Caco-2 (cell line): Measurements from ENCODE around the gene HGD. TPM values are rescaled to one million over a fixed set of nuclear protein-coding genes. Genes with fewer than 3 reads are reported as not detected.

ENCODE experiments used
- BruUV-seq: library from RNA; stranded (reverse); fragments of 400-500 nt; replicated peaks from 2 replicates; lab custom pipeline; 2021; lab: Mats Ljungman, UMichigan
- CTCF ChIA-PET: fragments of 300-600 bp; sonication (Branson Sonifier 250); formaldehyde crosslinking; loops from one replicate; lab custom pipeline; 2022; ENCODE audit warnings: antibody characterized with exemption; lab: Charles Lee
- POLR2A ChIA-PET: fragments of 300-600 bp; sonication (Branson Sonifier 250); formaldehyde crosslinking; loops from one replicate; lab custom pipeline; 2022; ENCODE audit warnings: antibody characterized with exemption; lab: Charles Lee
- DNase-seq, 2 experiments: peaks; one replicate each; pipeline versions ENCODE4 v3.0.0 to v3.0.0-alpha.2; 2020 to 2022
- H3K27me3 ChIP-seq: replicated peaks from 2 replicates; pipeline ENCODE4 v1.6.0; 2011; ENCODE audit warnings: low read length; ENCODE audit not compliant: control insufficient read depth, insufficient read depth
- H3K36me3 ChIP-seq: 2 replicates; pipeline ENCODE4 v1.5.1; 2011; ENCODE audit warnings: low read length; ENCODE audit not compliant: control insufficient read depth, insufficient read depth
- H3K4me1 ChIP-seq: fragments of 250-450 bp; sonication (Bioruptor Pico); 2 replicates; pipeline ENCODE4 v1.5.1; 2020; ENCODE audit warnings: mild to moderate bottlenecking
- H3K4me3 ChIP-seq: 2 replicates; pipeline ENCODE4 v1.5.1; 2011; ENCODE audit warnings: low read depth, mild to moderate bottlenecking, control low read depth, low read length
- H3K9me3 ChIP-seq: fragments of 250-450 bp; sonication (Bioruptor Pico); 2 replicates; pipeline ENCODE4 v1.5.1; 2020; ENCODE audit warnings: mild to moderate bottlenecking, moderate library complexity
- H3K27ac Mint-ChIP-seq: one replicate; pipeline ENCODE4 v1.8.0; 2022; ENCODE audit warnings: mixed read lengths; ENCODE audit not compliant: unreplicated experiment
- H3K27me3 Mint-ChIP-seq: one replicate; pipeline ENCODE4 v1.8.0; 2022; ENCODE audit warnings: mixed read lengths; ENCODE audit not compliant: insufficient read depth, unreplicated experiment
- H3K36me3 Mint-ChIP-seq: one replicate; pipeline ENCODE4 v1.8.0; 2022; ENCODE audit warnings: mild to moderate bottlenecking, mixed read lengths; ENCODE audit not compliant: insufficient read depth, unreplicated experiment
- H3K4me1 Mint-ChIP-seq: one replicate; pipeline ENCODE4 v1.8.0; 2022; ENCODE audit warnings: low read depth, mixed read lengths; ENCODE audit not compliant: unreplicated experiment
- H3K4me3 Mint-ChIP-seq: one replicate; pipeline ENCODE4 v1.8.0; 2022; ENCODE audit warnings: mild to moderate bottlenecking, moderate library complexity, mixed read lengths; ENCODE audit not compliant: unreplicated experiment
- H3K9me3 Mint-ChIP-seq: one replicate; pipeline ENCODE4 v1.8.0; 2022; ENCODE audit warnings: mixed read lengths; ENCODE audit not compliant: unreplicated experiment
- intact Hi-C: fragments of 100-400 bp; cut with micrococcal nuclease; formaldehyde crosslinking; loops from one replicate; pipeline ENCODE4 v1.10.0; 2022; ENCODE audit not compliant: unreplicated experiment
- total RNA-seq: library from RNA; stranded (reverse); gene quantifications from 2 replicates; pipeline ENCODE4 v1.2.3, GENCODE V29; 2022
- TF ChIP-seq, protein P1 (sequence below), 2 experiments: fragments of 200-600 bp in 1 of 2; IDR thresholded peaks; 1 replicate in 1 of 2; 2 replicates in 1 of 2; pipeline versions ENCODE4 v1.5.1 to v1.8.0; 2011 to 2022; ENCODE audit warnings: antibody characterized with exemption in 1 of 2, control low read depth in 1 of 2, inconsistent platforms in 1 of 2, low read depth in 1 of 2, low read length in 1 of 2, mild to moderate bottlenecking in 1 of 2, moderate library complexity in 1 of 2; ENCODE audit not compliant: insufficient read depth in 1 of 2, severe bottlenecking in 1 of 2, unreplicated experiment in 1 of 2

HGD gene
- total RNA-seq, 1 experiment from 2014 or later, result 102 TPM

DNA sequence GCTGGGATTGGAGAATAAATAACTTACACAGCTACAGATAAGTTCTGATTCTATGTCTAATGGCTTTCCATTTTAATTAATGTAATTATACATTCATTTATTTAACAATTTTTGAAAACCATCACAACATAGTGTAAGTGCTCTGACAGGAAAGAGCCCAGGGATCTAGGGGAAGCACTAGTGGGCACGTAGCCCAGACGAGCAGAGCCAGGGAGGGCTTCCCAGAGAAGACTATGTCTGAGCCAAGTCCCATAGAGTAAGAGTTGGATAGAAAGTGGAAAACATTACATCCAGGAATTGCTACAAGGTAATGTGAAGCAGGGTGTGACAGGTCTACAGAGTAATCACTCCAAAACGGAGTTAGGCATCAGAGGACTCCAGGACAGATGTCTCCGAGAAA lies 2.9 kb upstream of the HGD start:
- Histone ChIP-seq H3K27me3 (no peaks in the 10 kb centered on the region), H3K4me3 (no peak overlapping the region), H3K36me3 (no peaks in the 10 kb centered on the region), H3K9me3 (no peaks in the 10 kb centered on the region), H3K4me1 (peaks cover 38% of the 10 kb centered on the region)
- peak overlapping the region; percentile 85 for H3K27ac Mint-ChIP-seq
- no peak for DNase-seq
- POLR2A ChIA-PET, result no interaction called here
- intact Hi-C loops, result no loop called here
- no peaks in the 10 kb centered on the region for H3K9me3 Mint-ChIP-seq
- H3K27me3 Mint-ChIP-seq, result no peaks in the 10 kb centered on the region
- CTCF ChIA-PET, result no interaction called here
- H3K36me3 Mint-ChIP-seq, result peaks cover 10% of the 10 kb centered on the region
- BruUV-seq, result no TSS peak
- no peak overlapping the region for H3K4me3 Mint-ChIP-seq
- peaks cover 21% of the 10 kb centered on the region for H3K4me1 Mint-ChIP-seq
- TF ChIP-seq, protein P1, sequence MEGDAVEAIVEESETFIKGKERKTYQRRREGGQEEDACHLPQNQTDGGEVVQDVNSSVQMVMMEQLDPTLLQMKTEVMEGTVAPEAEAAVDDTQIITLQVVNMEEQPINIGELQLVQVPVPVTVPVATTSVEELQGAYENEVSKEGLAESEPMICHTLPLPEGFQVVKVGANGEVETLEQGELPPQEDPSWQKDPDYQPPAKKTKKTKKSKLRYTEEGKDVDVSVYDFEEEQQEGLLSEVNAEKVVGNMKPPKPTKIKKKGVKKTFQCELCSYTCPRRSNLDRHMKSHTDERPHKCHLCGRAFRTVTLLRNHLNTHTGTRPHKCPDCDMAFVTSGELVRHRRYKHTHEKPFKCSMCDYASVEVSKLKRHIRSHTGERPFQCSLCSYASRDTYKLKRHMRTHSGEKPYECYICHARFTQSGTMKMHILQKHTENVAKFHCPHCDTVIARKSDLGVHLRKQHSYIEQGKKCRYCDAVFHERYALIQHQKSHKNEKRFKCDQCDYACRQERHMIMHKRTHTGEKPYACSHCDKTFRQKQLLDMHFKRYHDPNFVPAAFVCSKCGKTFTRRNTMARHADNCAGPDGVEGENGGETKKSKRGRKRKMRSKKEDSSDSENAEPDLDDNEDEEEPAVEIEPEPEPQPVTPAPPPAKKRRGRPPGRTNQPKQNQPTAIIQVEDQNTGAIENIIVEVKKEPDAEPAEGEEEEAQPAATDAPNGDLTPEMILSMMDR (IDR thresholded peaks at IDR 0.05; ENCODE audit: insufficient read depth in 1 of 2, low read depth in 1 of 2, low read length in 1 of 2, severe bottlenecking in 1 of 2, unreplicated experiment in 1 of 2), result no peak

DNA sequence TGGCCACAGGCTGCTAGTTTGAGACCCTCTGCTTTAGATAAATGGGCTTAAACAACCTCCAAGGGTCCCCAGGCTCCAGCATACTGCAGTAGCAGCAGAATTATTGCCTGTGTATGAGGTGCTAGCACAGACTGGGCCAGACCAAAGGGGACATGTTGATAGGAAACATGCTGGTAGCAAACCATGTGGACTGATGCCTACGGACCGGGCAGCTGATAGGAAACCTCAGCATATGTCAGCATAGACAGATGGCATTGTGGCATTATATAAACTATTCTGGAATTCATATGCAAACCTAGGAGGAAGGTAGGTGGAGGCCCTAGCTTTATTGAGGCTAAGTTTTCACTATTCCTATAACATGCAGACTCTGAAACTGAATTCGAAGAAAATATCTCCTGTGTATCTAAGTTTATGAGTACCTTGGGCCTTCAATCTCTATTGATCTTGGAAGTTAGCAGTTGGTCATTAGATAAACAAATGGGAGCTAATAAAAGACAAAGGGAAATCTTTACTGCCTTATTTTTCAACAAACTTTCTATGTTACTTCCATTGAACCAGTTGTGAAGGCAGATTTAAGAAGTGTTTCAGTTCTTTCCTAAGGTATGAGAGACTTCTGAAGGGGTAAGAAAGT lies 1.7 kb upstream of the HGD start:
- BruUV-seq, result no TSS peak
- intact Hi-C loops, result no loop called here
- no peak overlapping the region for H3K4me3 Mint-ChIP-seq
- H3K27ac Mint-ChIP-seq, result peak overlapping the region; percentile 85
- Histone ChIP-seq H3K9me3 (no peaks in the 10 kb centered on the region), H3K4me1 (peaks cover 43% of the 10 kb centered on the region), H3K4me3 (no peak overlapping the region), H3K36me3 (no peaks in the 10 kb centered on the region), H3K27me3 (no peaks in the 10 kb centered on the region)
- no peaks in the 10 kb centered on the region for H3K27me3 Mint-ChIP-seq
- peaks cover 9% of the 10 kb centered on the region for H3K9me3 Mint-ChIP-seq
- TF ChIP-seq, protein P1 (IDR thresholded peaks at IDR 0.05; ENCODE audit: insufficient read depth in 1 of 2, low read depth in 1 of 2, low read length in 1 of 2, severe bottlenecking in 1 of 2, unreplicated experiment in 1 of 2), result no peak
- ChIA-PET POLR2A (no interaction called here), CTCF (no interaction called here)
- peaks cover 28% of the 10 kb centered on the region for H3K4me1 Mint-ChIP-seq
- peaks cover 10% of the 10 kb centered on the region for H3K36me3 Mint-ChIP-seq
- no peak for DNase-seq

DNA sequence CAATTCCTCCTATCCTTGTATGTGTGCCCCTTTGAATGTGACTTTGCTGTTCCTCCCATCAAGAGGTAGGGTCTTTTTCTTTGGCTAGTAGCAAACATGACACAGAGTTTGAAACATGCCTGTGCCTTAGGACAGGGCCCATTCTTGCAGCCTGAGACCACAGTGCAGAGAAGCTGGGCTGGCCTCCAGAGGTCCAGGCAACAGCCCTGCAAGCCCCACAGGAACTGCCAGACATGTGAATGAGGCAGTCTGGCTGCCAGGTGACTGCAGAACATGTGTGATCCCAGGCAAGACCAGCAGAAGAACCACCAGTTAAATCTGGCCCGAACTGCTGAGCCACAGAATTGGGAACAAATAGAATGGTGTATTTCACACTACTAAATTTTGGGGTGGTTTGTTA lies 1.2 kb upstream of the HGD start:
- Mint-ChIP-seq H3K4me3 (peak overlapping the region; percentile 77), H3K27me3 (no peaks in the 10 kb centered on the region), H3K9me3 (peaks cover 9% of the 10 kb centered on the region), H3K36me3 (peaks cover 16% of the 10 kb centered on the region), H3K4me1 (peaks cover 28% of the 10 kb centered on the region), H3K27ac (peak overlapping the region; percentile 85)
- intact Hi-C loops, result no loop called here
- TF ChIP-seq, protein P1 (IDR thresholded peaks at IDR 0.05; ENCODE audit: insufficient read depth in 1 of 2, low read depth in 1 of 2, low read length in 1 of 2, severe bottlenecking in 1 of 2, unreplicated experiment in 1 of 2), result no peak
- Histone ChIP-seq H3K27me3 (no peaks in the 10 kb centered on the region), H3K36me3 (no peaks in the 10 kb centered on the region), H3K4me3 (no peak overlapping the region), H3K9me3 (no peaks in the 10 kb centered on the region), H3K4me1 (peaks cover 46% of the 10 kb centered on the region)
- ChIA-PET POLR2A (interaction anchor here (1.6 to 1.7 kb wide), 2 partner anchors 10 to 59 kb away, joined by 7 to 17 read pairs; partner anchors contain the start of genes GTF2E1 and RABL3), CTCF (interaction anchor here (0.7 to 1.4 kb wide), 2 partner anchors 116 to 125 kb away, joined by 3 read pairs; no protein-coding TSS in a partner anchor)
- DNase-seq, result no peak
- no TSS peak for BruUV-seq
